ENCODE measurements around the gene CDH2. TPM values are rescaled to one million over a fixed set of nuclear protein-coding genes. Genes with fewer than 3 reads are reported as not detected.

Gene CDH2
- total and polyA plus RNA-seq, 7 donors, result 0.04 to 4.8 (median 0.52) TPM

GRCh38 chr18:28071199-28071598 lies 105.7 kb downstream of the CDH2 start:
- Histone ChIP-seq H3K4me3 (no peak overlapping the region), H3K9me3 (no peaks in the 10 kb centered on the region), H3K27me3 (ENCODE audit: insufficient read depth in 3 of 3, low read length in 2 of 3) (no peaks in the 10 kb centered on the region), H3K27ac (no peak overlapping the region), H3K4me1 (no peaks in the 10 kb centered on the region), H3K36me3 (ENCODE audit: insufficient read depth in 1 of 2, low read depth in 1 of 2) (no peaks in the 10 kb centered on the region)
- ATAC-seq (no peak), DNase-seq (no peak)
- intact Hi-C loops (cut with DNase I), result no loop called here
- no peak for TF ChIP-seq CTCF (IDR thresholded peaks at IDR 0.05)
- 52 to 62% (median 53%) methylated on average over 5 of the region's 5 CpGs for WGBS, 3 donors

GRCh38 chr18:28068207-28068606 lies 108.7 kb downstream of the CDH2 start:
- intact Hi-C loops (cut with DNase I), result no loop called here
- no peak for TF ChIP-seq CTCF (IDR thresholded peaks at IDR 0.05)
- no peaks in the 10 kb centered on the region for H3K9me3 ChIP-seq

GRCh38 chr18:28067346-28067745 lies 109.6 kb downstream of the CDH2 start:
- intact Hi-C loops (cut with DNase I), result no loop called here
- no peak overlapping the region for H3K27ac ChIP-seq
- H3K4me1 ChIP-seq, result no peaks in the 10 kb centered on the region
- no peak for TF ChIP-seq CTCF (IDR thresholded peaks at IDR 0.05)
- ATAC-seq (no peak), DNase-seq (no peak)
- no peaks in the 10 kb centered on the region for H3K36me3 ChIP-seq (ENCODE audit: insufficient read depth in 1 of 2, low read depth in 1 of 2)
- H3K27me3 ChIP-seq (ENCODE audit: insufficient read depth in 3 of 3, low read length in 2 of 3), result peaks cover 0 to 2% (median 0%) of the 10 kb centered on the region in 3 donors
- WGBS, 3 donors, result 0 to 97% (median 94%) methylated on average over 1 of the region's 1 CpG
- H3K4me3 ChIP-seq, result no peak overlapping the region
- H3K9me3 ChIP-seq, result no peaks in the 10 kb centered on the region

More at GRCh38 chr18:28068207-28068606, 108.7 kb downstream of the CDH2 start:
- Histone ChIP-seq H3K27me3 (ENCODE audit: insufficient read depth in 3 of 3, low read length in 2 of 3) (peaks cover 0 to 2% (median 0%) of the 10 kb centered on the region in 3 donors), H3K36me3 (ENCODE audit: insufficient read depth in 1 of 2, low read depth in 1 of 2) (no peaks in the 10 kb centered on the region), H3K27ac (no peak overlapping the region), H3K4me1 (no peaks in the 10 kb centered on the region), H3K4me3 (no peak overlapping the region)
- 85 to 93% (median 92%) methylated on average over 2 of the region's 2 CpGs for WGBS, 3 donors
- DNase-seq, result no peak
- ATAC-seq, result no peak

- no peak for TF ChIP-seq CTCF (IDR thresholded peaks at IDR 0.05)
- Histone ChIP-seq H3K4me1 (no peaks in the 10 kb centered on the region), H3K27ac (no peak overlapping the region), H3K36me3 (ENCODE audit: insufficient read depth in 1 of 2, low read depth in 1 of 2) (no peaks in the 10 kb centered on the region), H3K27me3 (ENCODE audit: insufficient read depth in 3 of 3, low read length in 2 of 3) (peaks cover 0 to 2% (median 0%) of the 10 kb centered on the region in 3 donors), H3K4me3 (no peak overlapping the region), H3K9me3 (no peaks in the 10 kb centered on the region)
- DNase-seq (no peak), ATAC-seq (no peak)
- intact Hi-C loops (cut with DNase I), result no loop called here
- WGBS, 3 donors, result 73 to 85% (median 78%) methylated on average over 3 of the region's 3 CpGs
Measured at GRCh38 chr18:28065793-28066186, 111.1 kb downstream of the CDH2 start.
